Measurements from ENCODE around the gene CCDC80. TPM values are rescaled to one million over a fixed set of nuclear protein-coding genes. Genes with fewer than 3 reads are reported as not detected.
A peak's percentile ranks its signal among the peaks of the same experiment; 100 is the strongest.

The CCDC80 gene
- total RNA-seq, 1 donor from 2014 or later = 0.23 TPM

GRCh38 chr3:112561484-112561733 is 79.5 kb downstream of the CCDC80 start:
- Mint-ChIP-seq H3K36me3 (ENCODE audit: low read depth) (peaks cover 10% of the 10 kb centered on the region), H3K27me3 (ENCODE audit: insufficient read depth) (no peaks in the 10 kb centered on the region), H3K4me1 (ENCODE audit: low read depth) (peaks cover 31% of the 10 kb centered on the region), H3K27ac (peak overlapping the region; percentile 93), H3K4me3 (peak overlapping the region; percentile 93), H3K9me3 (no peaks in the 10 kb centered on the region)
- DNase-seq (ENCODE audit: low spot score) = no peak
- intact Hi-C loops (cut with micrococcal nuclease) = loop anchor here (2.0 to 5.0 kb wide), 6 partner anchors 71 to 1014 kb away; partner anchors contain the start of genes ABHD10 and SIDT1

GRCh38 chr3:112560721-112561483 is 80.0 kb downstream of the CCDC80 start:
- no peaks in the 10 kb centered on the region for H3K9me3 Mint-ChIP-seq
- intact Hi-C loops (cut with micrococcal nuclease) = loop anchor here (2.0 to 5.0 kb wide), 6 partner anchors 70 to 1014 kb away; partner anchors contain the start of genes ABHD10 and SIDT1
- peak overlapping the region; percentile 93 for H3K4me3 Mint-ChIP-seq
- H3K27ac Mint-ChIP-seq = peak overlapping the region; percentile 93
- peaks cover 12% of the 10 kb centered on the region for H3K36me3 Mint-ChIP-seq (ENCODE audit: low read depth)
- DNase-seq (ENCODE audit: low spot score) = peak; percentile 66
- H3K27me3 Mint-ChIP-seq (ENCODE audit: insufficient read depth) = no peaks in the 10 kb centered on the region
- peaks cover 32% of the 10 kb centered on the region for H3K4me1 Mint-ChIP-seq (ENCODE audit: low read depth)

- Mint-ChIP-seq H3K27me3 (ENCODE audit: insufficient read depth) (no peaks in the 10 kb centered on the region), H3K27ac (peak overlapping the region; percentile 93)
Measured at GRCh38 chr3:112560307-112560706, 80.6 kb downstream of the CCDC80 start.

GRCh38 chr3:112557976-112558375 is 83.0 kb downstream of the CCDC80 start:
- Mint-ChIP-seq H3K36me3 (ENCODE audit: low read depth) (peaks cover 23% of the 10 kb centered on the region), H3K9me3 (peaks cover 2% of the 10 kb centered on the region), H3K27me3 (ENCODE audit: insufficient read depth) (no peaks in the 10 kb centered on the region), H3K4me3 (no peak overlapping the region), H3K27ac (no peak overlapping the region), H3K4me1 (ENCODE audit: low read depth) (peaks cover 43% of the 10 kb centered on the region)
- no peak for DNase-seq (ENCODE audit: low spot score)
- intact Hi-C loops (cut with micrococcal nuclease) = no loop called here

More at GRCh38 chr3:112560307-112560706, 80.6 kb downstream of the CCDC80 start:
- Mint-ChIP-seq H3K9me3 (no peaks in the 10 kb centered on the region), H3K36me3 (ENCODE audit: low read depth) (peaks cover 17% of the 10 kb centered on the region), H3K4me3 (peak overlapping the region; percentile 93), H3K4me1 (ENCODE audit: low read depth) (peaks cover 38% of the 10 kb centered on the region)
- intact Hi-C loops (cut with micrococcal nuclease) = loop anchor here (2.0 to 5.0 kb wide), 6 partner anchors 70 to 1013 kb away; partner anchors contain the start of genes ABHD10 and SIDT1
- DNase-seq (ENCODE audit: low spot score) = no peak

- DNase-seq (ENCODE audit: low spot score) = no peak
- H3K27me3 Mint-ChIP-seq (ENCODE audit: insufficient read depth) = no peaks in the 10 kb centered on the region
- peak overlapping the region; percentile 40 for H3K27ac Mint-ChIP-seq
- intact Hi-C loops (cut with micrococcal nuclease) = no loop called here
- H3K36me3 Mint-ChIP-seq (ENCODE audit: low read depth) = peaks cover 36% of the 10 kb centered on the region
- H3K4me1 Mint-ChIP-seq (ENCODE audit: low read depth) = peaks cover 42% of the 10 kb centered on the region
- no peak overlapping the region for H3K4me3 Mint-ChIP-seq
- peaks cover 9% of the 10 kb centered on the region for H3K9me3 Mint-ChIP-seq
Measured at GRCh38 chr3:112555535-112556170, 85.3 kb downstream of the CCDC80 start.

GRCh38 chr3:112550859-112551258 is 90.1 kb downstream of the CCDC80 start:
- H3K27me3 Mint-ChIP-seq (ENCODE audit: insufficient read depth) = no peaks in the 10 kb centered on the region
- peaks cover 9% of the 10 kb centered on the region for H3K9me3 Mint-ChIP-seq
- no peak for DNase-seq (ENCODE audit: low spot score)
- peaks cover 45% of the 10 kb centered on the region for H3K36me3 Mint-ChIP-seq (ENCODE audit: low read depth)
- intact Hi-C loops (cut with micrococcal nuclease) = no loop called here
- no peak overlapping the region for H3K4me3 Mint-ChIP-seq
- H3K27ac Mint-ChIP-seq = no peak overlapping the region
- H3K4me1 Mint-ChIP-seq (ENCODE audit: low read depth) = peaks cover 22% of the 10 kb centered on the region

Other genes with a start within 250 kb of the CCDC80 start
- 39.4 and 40.7 TPM in 2 replicates for gene BTLA, start 141.7 kb downstream of the CCDC80 start, total RNA-seq
- gene ATG3, start 79.2 kb downstream of the CCDC80 start, total RNA-seq = 66.2 and 69.8 TPM in 2 replicates
- 14.9 and 15.5 TPM in 2 replicates for gene SLC35A5, start 79.1 kb downstream of the CCDC80 start, total RNA-seq
- not detected in 2 replicates for gene CD200R1L, start 205.7 kb upstream of the CCDC80 start, total RNA-seq